ENCODE measurements around the gene LAMA4.
A peak's percentile ranks its signal among the peaks of the same experiment; 100 is the strongest.

LAMA4 gene

DNA sequence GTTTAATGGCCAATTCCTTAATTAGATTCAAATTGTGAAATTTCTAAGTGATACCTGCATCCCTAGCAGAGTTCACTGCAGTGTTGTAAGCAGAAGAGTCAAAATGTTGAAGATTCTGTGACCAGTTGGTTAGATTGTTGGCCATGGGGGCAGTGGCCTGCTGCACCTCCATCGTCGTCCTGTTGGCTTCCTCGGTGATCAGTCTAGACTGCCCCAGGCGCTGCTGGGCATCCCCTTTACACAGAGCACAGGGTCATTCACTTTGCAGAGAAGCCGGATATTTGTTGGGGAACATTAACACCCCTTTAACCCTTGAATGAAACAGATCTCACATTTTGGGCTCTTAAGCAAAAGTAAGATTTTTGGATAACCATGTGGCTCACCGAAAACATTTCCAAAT lies 106.3 kb downstream of the LAMA4 start:
- H3K27me3 ChIP-seq: no peaks in the 10 kb centered on the region
- no peaks in the 10 kb centered on the region for H3K9me3 ChIP-seq
- no peak for DNase-seq
- no peak for TF ChIP-seq CTCF (IDR thresholded peaks at IDR 0.05; ENCODE audit: low read depth, low read length)
- H3K4me1 ChIP-seq: peaks cover 18% of the 10 kb centered on the region
- no peaks in the 10 kb centered on the region for H3K36me3 ChIP-seq
- H3K4me3 ChIP-seq (ENCODE audit: low read depth, low read length): no peak overlapping the region

DNA sequence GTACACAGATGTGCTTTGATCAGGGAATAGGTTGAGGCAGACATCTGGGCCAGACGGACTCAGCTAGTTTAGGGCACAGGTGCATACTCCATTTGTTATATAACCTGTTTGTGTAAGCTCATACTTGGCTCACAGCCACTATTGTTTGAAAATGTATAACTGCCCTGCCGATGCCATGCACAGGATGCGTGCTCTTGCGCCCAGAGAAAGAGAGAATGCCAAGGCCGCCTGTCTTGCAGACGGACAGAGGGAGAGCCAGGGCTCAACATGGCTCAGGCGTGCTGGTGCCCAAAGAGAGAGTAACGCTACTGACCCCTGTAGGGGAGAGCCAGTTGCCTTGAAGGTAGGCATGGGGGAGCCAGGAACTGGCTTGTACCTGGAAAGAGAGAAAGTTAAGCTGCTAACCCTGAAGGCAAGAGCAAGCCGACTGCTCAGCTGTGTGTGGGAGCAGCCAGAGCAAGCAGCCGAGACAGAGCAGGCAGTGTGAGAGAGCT lies 109.2 kb downstream of the LAMA4 start:
- H3K4me1 ChIP-seq: peaks cover 8% of the 10 kb centered on the region
- DNase-seq: peak; percentile 18
- H3K9me3 ChIP-seq: no peaks in the 10 kb centered on the region
- no peaks in the 10 kb centered on the region for H3K27me3 ChIP-seq
- no peaks in the 10 kb centered on the region for H3K36me3 ChIP-seq
- peak; percentile 34; the same call in 1 of the 2 replicates for TF ChIP-seq CTCF (IDR thresholded peaks at IDR 0.05; ENCODE audit: low read depth, low read length)
- H3K4me3 ChIP-seq (ENCODE audit: low read depth, low read length): peak overlapping the region; percentile 25; the same call in 1 of the 2 replicates

- no peaks in the 10 kb centered on the region for H3K36me3 ChIP-seq
- H3K4me1 ChIP-seq: peaks cover under 1% of the 10 kb centered on the region
- DNase-seq: peak; percentile 15
- TF ChIP-seq CTCF (IDR thresholded peaks at IDR 0.05; ENCODE audit: low read depth, low read length): no peak
- H3K9me3 ChIP-seq: no peaks in the 10 kb centered on the region
- peak overlapping the region; percentile 25 for H3K4me3 ChIP-seq (ENCODE audit: low read depth, low read length)
- no peaks in the 10 kb centered on the region for H3K27me3 ChIP-seq
Measured at GRCh38 chr6:112144145-112144926, 110.0 kb downstream of the LAMA4 start.

- no peak for DNase-seq
- Histone ChIP-seq H3K4me1 (no peaks in the 10 kb centered on the region; the same call in 1 of the 2 replicates), H3K4me3 (ENCODE audit: low read depth, low read length) (no peak overlapping the region), H3K36me3 (no peaks in the 10 kb centered on the region), H3K9me3 (no peaks in the 10 kb centered on the region), H3K27me3 (no peaks in the 10 kb centered on the region)
- no peak for TF ChIP-seq CTCF (IDR thresholded peaks at IDR 0.05; ENCODE audit: low read depth, low read length)
Measured at GRCh38 chr6:112141707-112142106, 112.7 kb downstream of the LAMA4 start.

GRCh38 chr6:112139052-112139451 lies 115.3 kb downstream of the LAMA4 start:
- Histone ChIP-seq H3K9me3 (no peaks in the 10 kb centered on the region), H3K36me3 (no peaks in the 10 kb centered on the region), H3K27me3 (no peaks in the 10 kb centered on the region), H3K4me1 (no peaks in the 10 kb centered on the region; the same call in 1 of the 2 replicates), H3K4me3 (ENCODE audit: low read depth, low read length) (no peak overlapping the region)
- no peak for DNase-seq
- no peak for TF ChIP-seq CTCF (IDR thresholded peaks at IDR 0.05; ENCODE audit: low read depth, low read length)

GRCh38 chr6:112130878-112131277 lies 123.5 kb downstream of the LAMA4 start:
- H3K4me3 ChIP-seq (ENCODE audit: low read depth, low read length): no peak overlapping the region
- no peaks in the 10 kb centered on the region for H3K36me3 ChIP-seq

More at GRCh38 chr6:112130878-112131277, 123.5 kb downstream of the LAMA4 start:
- H3K9me3 ChIP-seq: no peaks in the 10 kb centered on the region
- no peaks in the 10 kb centered on the region for H3K27me3 ChIP-seq
- DNase-seq: no peak
- TF ChIP-seq CTCF (IDR thresholded peaks at IDR 0.05; ENCODE audit: low read depth, low read length): no peak
- H3K4me1 ChIP-seq: no peaks in the 10 kb centered on the region

All from BE2C (cell line).